HG03457 (cell line): ENCODE data around the gene FCHSD1.

Source experiments
- ATAC-seq: cut with Tn5 transposase; IDR thresholded peaks from one replicate; pipeline ENCODE4 v1.9.1; 2021; ENCODE audit warnings: moderate number of reproducible peaks; ENCODE audit not compliant: unreplicated experiment

The FCHSD1 gene

DNA sequence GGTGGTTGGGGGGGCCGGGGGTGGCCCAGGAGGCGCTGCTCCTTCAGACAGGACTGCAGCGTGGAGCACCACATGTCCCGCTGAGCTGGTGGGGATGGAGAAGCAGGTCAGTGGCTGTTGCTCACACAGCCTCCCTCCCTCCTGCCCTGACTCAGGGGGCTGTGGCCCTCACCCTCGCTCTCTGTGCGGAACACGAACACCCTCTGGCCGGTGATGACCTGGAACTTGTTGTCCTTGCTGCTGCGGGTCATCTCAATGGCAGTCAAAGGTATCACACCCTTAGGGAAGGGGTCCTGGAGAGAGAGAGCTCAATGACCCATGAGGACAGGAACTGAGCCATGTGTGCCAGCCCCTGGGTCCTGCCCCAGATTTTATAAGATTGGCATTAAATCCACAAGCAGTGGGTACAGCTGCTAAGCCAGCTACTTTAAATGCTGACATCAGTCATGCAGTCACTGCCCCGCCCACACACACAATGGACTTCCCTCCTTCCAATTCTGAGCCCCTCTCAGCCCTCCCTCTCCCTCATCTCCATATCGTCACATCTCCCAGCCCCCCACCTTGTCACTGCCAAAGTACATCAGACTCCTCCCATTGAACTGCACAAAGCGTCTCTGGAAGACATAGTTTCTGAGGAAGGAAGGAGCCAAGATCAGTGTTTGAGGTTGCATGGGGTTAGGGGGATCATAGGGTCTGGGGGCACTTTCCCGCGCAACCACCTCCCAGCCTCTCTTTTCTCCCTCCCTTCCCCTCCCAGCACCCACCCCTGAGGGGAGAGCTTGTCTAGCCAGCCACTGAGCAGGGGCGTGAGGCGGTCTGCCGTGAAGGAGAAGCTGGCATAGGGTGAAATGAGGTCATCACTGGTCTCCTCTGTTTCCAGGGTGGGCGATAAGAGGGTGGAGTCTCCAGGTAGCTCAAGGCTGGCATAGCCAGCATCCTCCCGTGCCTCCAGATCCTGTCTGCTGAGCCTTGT, 21.9 kb upstream of the FCHSD1 start:
- no peak for ATAC-seq

DNA sequence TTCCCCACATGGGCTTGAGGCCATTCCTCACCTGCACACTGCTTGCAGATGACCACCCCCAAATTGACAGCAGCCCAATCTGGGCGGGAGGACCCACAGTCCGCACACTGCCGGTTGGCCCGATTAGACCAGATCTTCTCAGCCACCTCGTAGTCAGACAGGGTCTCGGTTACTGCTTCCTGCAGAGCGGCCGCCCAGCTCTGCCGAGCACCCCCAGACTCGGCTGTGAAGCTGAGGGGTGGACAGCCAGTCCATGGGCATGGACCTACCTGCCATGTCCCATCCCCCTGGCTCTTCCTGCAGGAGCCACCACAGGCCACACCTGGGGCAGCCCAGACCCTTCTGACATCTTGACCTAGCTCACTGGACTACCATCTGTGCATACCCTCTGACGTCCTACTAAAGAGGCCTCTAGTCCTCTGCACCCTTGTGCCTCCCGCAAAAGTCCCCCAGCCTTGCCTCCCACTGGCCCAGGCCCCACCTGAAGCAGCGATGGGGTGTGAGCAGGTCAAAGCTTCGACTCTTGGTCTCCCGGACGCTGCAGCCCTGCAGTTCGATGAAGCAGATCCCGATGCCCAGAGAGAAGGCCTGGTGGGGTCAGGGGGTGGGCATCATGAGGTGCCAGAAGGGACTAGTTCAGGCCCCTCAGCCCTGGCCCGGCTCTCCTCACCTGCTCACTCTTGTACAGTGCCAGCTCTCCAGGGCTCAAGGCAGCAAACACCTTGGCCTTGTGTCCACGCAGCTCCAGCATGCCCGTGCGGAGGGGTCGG, 21.0 kb upstream of the FCHSD1 start:
- no peak for ATAC-seq

DNA sequence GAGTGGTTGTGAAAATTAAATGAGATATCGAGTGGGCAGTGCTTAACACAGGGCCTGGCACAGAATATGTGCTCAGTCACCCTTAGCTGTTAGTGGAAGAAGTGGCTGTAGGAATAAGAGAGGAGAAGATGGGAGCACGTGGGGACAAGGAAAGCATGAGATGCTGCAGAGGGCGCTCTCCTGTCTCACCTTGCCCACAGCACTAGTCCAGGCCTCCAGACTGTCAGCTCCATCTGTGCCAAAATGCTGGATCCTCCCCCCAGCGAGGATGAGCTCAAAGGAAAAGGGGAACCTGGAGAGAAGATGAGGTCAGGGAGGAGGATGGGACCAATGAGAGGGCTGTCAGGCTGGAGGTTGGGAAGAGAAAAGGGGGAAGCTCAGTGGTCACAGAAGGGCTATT, 18.3 kb upstream of the FCHSD1 start:
- no peak for ATAC-seq

DNA sequence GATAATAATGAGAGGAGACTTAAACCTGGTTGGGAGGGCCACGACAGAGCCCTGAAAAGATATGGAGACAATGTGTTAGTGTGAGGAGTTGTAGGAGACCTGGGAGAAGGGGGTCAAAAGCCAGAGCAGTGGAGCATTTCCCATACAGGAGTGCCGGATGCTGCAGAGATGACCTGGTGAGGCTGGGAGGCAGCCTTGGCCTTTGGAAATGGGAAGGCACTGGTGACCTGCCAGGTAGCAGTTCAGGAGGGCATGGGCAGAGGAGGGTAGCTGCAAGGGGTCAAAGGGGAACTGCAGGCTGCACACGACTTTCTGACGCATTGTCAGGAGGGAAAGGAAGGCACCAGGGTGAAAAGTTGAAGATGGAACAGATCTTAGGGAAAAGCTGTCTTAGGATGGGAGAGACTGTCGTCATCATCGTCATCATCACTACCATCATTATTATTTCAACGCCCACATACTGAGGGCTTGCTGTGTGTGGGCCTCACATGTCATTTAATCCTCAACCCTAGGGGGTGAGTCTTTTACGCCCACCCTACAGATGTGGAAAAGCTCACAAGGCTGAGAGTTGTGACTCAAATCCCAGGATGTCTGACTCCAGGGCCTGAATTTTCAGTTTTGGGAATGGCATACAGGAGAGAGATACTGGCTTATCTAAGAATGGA, 17.5 kb upstream of the FCHSD1 start:
- no peak for ATAC-seq

DNA sequence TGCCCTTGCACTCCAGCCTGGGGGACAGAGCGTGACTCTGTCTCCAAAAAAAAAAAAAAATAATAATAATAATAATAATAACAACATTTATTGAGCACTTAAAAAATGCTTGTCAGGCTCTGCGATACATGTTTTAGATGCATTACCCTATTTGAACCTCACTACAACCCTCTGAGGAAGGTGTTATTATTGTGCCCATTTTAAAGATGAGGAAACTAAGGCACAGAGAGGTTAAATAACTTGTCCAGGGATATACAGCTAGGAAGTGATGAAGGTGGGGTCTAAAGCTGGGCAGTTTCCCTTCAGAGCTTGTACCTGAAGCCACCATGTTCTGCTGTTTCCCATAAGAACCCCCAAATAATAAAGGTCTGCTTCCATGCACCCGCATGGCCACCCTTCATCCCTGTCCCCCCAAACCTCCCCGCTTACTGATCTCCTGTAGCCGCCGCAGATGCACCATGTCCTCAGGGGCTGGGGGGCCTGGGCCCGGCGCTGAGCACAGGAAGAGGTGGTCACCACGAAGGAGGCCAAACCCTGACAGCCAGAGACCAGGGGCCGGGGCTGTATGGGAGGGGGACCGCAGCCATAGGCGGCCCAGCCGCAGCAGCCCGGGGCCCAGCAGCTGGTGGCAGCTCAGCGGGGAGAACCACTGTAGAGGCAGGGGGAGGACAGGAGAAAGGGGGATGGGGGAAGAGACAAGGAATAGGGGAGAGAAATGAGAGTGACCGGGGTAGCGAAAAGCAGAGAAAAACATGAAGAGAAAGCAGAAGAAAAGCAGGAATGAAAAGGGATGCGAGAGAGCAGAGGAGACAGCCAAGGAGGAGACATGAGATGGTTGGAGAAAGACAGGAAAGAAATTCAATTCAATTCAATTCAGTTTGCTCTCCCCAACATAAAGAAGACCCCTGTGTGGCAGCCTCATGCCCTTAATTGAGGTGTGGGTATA, 15.1 kb upstream of the FCHSD1 start:
- ATAC-seq = no peak

DNA sequence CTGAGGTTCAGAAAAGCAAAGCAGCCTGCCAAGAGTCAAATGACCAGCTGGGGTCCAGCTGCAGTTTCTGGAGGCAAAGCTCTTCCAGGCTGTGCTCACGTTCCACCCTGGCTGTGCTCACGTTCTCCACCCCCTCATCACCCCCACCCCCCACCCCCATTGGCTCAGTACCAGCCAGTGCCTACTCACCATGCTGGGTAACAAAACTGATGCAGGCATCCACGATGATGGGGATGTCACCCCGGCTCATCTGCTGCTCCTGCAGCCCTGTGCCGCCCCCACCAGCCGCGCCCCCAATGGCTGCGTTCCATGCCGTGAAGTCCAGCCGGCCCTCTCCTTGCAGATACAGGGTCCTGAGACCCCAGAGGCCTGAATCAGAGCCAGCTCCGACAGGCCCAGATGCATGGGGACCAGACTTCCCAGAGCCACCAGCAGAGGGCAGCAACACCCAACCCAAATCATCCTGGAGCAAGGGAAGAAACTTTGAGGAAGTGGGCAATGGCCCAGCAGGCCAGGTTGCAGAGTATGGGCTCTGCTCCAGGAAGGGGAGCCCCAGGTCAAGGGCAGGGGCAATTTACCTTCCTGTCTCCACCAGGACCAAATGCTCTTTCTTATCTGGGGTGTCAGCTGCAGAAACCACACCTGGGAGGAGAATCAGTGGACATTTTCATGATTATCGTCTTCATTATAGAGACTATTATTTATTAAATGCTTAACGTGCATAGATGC, 13.7 kb upstream of the FCHSD1 start:
- ATAC-seq = peak; percentile 90

DNA sequence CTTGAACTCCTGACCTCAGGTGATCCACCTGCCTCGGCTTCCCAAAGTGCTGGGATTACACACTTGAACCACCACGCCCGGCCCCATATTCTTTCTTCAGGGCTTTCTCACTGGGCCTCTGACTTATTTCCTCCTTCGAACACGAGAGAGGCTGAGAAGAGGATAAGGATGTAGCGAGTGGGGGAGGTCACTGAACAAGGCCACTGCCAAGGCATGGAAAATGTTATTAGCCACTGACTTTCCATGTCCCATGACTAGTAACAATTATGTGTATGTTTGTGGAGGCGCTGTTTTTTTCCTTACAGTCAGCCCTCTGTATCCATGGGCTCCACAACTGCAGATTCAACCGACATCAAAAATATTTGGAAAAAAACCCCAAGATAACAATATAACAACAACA, 12.3 kb upstream of the FCHSD1 start:
- no peak for ATAC-seq

DNA sequence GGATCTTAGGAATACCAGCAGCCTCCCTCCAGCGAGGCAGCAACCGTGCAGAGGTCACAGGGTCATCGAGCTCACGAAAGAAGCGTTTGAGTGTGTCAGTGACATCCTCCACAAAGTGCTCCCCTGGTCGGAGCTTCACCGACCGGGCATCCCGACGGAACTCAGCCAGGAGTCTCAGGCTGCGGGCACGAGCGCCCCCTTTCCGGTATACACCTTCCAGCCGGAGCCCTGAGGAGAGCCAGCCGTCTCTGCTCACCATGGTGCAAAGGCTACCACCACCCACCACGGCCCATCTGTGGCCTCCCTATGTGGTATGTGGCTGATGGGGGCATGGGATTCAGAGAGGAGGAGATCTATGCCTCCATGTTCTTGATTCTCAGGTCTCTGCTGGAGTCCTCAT, 10.8 kb upstream of the FCHSD1 start:
- no peak for ATAC-seq

DNA sequence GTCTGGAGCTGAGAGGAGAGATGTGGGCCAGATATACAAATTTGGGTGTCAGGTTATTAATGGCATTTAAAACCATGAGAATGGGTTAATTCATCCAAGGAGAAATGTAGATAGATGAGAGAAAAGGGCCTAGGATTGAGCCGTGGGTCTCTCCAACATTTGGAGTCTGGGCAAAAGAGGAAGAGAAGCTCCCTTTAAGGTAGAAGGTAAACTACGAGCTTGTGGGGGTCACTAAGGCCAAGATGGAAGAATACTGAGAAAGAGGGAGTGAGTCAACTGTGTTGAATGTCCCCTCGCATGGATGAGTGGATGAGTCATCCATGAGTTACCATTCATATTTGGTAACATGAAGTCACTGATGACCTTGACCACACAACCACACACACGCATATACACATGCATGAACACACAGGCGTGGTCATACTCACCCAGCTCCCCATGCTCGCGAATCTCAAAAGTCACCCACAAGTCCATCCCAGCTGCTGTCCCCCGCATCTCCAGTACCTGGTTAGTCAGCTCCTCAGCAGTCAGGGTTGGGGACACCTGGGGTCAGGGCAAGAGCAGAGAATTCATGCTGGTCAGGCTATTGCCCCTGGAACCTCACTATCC, 6.8 kb upstream of the FCHSD1 start:
- ATAC-seq = no peak

DNA sequence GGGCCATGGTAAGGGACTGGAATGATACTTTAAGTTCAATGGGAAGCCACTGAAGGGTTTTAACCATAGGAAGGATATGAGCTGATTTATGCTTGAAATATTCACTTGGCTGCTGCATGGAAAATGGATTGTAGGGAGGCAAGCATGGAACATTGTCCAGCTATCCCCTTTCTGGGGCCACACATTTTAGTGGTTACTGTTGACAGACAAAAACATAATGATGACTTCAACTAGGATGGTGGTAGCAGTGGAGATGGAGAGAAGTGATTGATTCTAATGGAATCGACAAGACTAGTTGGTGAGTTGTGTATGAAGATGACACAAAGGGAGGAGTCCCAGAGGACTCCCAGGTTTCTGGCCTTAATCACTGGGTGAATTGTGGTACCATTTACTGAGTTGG, 6.2 kb upstream of the FCHSD1 start:
- no peak for ATAC-seq

DNA sequence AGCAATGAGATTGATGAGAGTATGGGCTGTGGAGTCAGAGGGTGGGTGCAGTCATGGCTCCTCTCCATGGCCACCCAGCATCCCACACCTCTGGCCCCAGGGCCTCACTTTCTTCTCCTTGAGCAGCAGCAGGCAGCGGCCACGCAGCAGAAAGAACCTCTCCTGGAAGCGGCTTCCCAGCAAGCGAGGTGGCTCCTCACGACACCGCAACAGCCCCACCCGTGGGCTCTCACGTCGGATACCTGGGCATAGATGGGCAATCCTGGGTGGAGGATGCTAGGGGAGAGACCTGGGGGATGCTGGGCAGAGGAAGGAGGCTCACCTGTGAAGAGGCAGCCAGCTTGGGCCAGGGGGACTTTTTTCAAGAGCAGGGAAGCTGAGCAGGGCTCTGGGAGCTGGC, 5.2 kb upstream of the FCHSD1 start:
- no peak for ATAC-seq

DNA sequence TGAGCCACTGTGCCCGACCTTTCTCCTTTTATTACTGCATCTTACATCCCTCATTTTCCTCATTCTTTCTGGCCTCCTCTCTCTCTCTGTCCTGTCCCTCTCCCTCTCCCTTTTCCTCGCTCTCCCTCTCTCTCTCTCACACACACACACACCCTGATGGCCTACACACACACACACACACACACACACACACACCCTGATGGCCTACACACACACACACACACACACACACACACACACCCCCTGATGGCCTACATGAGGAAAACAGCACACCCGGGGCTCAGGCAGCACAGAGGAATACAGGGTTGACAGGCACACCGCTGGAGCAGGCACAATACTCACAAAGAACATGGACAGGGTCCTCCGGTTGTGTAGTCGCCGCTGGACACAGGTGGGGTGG, 3.8 kb upstream of the FCHSD1 start:
- ATAC-seq = no peak

DNA sequence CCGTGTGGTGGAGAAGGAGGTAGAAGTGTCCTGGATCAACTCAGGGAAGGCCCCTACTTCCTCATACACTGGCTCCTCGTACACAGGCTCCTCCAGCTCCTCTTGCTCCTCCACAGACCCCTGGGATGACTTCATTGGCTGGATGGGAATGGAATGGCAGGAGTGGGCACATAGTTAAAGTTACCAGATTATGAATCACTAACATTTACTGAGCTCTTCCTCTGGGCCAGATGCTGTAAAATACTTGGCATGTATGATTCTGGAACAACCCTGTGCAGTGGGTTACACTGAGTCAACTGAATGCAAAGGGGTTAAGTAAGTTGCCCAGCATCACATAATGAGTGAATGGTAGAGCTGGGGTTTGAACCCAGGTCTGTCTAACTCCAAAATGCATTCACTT, 3.1 kb upstream of the FCHSD1 start:
- no peak for ATAC-seq

DNA sequence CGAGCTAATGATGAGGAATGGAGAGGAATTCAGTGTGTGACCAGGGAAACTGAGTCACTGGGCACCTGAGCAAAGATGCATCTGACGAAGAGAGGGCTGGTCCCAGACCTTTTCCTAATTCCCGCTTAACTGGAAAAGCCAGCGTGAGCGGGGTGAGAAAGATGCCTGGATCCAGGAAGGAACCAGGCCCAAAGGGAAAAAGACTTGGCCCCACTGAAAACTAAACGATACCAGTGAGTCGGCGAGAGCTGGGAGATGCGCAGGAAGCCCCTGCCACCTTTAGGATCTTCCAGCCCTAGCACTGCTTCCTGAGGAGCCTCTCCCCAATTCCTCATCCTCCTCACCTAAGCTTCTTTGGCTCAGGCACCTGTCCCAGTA, 499 bp upstream of the FCHSD1 start:
- ATAC-seq = no peak

DNA sequence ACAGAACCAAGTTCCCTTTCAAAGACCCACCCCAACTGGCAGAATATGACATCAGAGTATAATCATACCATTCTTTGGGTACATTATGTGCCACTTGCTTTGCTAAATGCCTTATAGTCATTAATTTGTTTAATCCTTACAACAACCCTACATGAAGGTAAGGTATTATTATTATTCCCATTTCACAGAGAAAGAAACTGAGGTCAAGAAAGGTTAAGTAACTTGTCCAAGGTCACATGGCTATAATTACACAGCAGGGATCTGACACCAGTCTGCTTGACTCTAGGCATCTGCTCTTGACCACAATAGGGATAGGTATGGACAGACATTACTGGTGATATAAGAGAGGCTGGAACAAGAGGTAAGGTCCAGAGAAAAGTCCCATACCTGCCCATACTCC, 1.2 kb downstream of the FCHSD1 start:
- ATAC-seq = no peak

DNA sequence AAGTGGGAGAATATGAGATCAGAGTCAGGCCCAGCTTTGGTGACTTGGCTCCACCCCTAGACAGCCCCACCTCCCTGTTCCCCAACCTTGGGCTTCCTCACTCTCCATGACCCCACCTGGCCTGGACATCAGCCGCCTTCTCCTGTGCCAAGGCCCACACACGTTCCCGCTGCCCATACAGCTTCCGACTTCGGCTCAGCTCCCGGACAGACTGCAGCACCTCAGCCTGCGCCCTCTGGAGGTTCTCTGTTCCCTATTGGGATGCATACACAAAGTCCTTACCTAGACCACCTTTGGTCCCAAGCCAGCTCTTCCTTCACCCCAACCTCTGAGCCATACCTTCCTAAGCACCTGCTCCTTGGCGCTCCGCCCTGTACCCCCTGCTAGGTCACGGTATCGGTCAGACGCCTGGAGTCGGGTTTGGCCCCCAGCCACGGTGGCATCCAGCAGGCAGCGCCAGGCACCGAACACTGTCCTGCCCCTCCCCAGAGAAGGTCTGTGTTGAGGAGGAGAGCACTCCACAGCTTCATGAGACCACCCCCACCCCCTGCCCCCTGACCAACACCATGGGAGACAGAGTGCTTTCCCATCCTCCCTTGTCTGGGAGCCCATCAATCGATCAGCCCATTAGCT, 2.0 kb downstream of the FCHSD1 start:
- no peak for ATAC-seq

DNA sequence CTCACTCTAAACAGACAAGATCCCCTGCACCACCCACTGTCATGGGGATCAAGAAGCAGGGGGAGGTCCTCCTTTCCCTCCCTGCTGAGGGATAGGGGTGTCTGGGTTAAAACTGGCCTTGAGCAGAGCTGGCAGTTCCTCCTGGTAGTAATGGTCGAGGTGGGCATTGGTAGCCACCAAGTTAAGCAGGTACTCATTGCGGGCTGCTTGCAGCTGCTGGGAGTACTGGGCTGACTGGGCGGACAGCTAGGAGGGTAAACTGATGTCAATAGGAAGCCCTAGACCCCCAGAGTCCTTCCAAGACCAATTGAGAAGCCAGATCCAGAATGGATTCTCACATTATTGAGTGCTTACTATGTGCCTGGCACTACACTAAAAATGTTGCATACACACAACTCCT, 3.4 kb downstream of the FCHSD1 start:
- no peak for ATAC-seq

DNA sequence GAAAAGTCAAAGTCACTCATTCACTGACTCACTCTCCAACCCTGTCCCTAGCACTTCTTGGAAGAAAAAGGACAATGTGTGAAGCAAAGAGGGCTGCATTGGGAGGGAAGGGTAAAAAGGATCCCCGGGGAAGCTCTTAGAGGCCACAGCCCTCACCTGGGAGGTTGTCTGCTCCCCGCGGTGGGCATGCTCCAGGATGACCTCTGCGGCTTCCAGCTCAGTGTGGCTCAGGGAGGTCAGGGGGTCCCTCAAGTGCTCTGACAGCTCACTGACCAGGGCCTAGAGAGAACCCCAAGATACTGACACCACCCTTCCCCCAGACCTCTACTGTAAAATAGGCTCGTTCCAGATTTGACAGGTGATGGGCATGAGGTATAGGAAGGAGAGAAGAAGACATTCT, 4.0 kb downstream of the FCHSD1 start:
- ATAC-seq = no peak

DNA sequence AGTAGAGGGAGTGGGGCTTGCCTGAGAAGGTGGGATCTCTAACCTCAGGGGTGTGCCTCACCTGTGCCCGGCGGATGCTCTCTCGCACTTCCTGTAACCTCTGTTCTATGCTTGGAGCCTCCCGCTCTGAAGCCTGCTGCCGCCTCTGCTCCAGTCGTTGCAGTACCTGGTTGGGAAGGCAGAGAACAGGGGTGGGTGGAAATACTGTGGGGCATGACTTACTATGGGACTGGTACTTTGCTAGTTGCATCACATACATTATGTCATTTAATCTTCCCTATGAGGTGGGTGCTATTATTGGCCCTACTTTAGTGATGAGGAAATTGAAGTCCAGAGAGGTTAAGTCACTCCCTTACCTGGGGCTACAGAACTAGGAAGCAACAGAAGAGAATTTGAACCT, 5.2 kb downstream of the FCHSD1 start:
- no peak for ATAC-seq
